ENCODE data around the gene LCP2.

DNA sequence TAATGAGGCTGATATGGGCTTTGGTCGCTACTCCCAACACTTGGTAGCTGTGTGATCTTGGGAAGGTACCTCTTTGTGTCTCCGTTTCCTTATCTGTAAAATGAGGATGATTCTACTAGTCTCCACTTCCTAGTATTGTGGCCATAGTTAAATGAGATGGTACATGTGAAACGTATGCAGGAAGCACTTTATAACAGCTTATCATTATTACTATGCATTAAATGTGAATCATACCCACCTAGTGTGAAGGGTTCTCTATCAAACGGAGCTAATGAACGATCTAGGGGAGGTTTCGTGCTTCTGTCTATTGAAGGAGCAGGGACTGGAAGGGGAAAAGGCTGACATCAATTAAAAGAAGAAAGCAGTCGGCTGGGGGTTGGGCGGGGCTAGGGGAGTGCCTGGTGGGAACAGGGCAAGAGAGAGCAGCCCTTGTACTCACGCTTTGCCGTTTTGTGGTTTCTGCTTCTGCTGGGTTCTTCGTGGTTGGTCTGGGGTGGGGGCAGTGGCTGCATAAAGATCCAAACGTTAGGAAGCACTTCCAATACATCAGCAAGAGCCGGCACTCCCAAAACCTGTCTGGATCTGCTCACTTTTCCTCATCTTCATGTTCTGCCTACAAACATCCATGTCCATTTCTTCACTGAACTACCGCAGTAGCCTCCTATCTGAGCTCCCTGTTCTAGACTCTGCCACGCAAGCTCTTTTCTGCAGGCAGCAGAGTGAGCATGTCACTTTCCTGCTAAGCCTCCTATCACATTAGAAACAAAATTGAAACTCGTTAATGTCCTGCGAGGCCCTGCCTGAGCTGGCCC, 30.8 kb downstream of the LCP2 start:
- TF ChIP-seq, protein P1, sequence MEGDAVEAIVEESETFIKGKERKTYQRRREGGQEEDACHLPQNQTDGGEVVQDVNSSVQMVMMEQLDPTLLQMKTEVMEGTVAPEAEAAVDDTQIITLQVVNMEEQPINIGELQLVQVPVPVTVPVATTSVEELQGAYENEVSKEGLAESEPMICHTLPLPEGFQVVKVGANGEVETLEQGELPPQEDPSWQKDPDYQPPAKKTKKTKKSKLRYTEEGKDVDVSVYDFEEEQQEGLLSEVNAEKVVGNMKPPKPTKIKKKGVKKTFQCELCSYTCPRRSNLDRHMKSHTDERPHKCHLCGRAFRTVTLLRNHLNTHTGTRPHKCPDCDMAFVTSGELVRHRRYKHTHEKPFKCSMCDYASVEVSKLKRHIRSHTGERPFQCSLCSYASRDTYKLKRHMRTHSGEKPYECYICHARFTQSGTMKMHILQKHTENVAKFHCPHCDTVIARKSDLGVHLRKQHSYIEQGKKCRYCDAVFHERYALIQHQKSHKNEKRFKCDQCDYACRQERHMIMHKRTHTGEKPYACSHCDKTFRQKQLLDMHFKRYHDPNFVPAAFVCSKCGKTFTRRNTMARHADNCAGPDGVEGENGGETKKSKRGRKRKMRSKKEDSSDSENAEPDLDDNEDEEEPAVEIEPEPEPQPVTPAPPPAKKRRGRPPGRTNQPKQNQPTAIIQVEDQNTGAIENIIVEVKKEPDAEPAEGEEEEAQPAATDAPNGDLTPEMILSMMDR (IDR thresholded peaks at IDR 0.05), result no peak
- no peak for TF ChIP-seq POLR2A (IDR thresholded peaks at IDR 0.05)
